ENCODE results near the gene AXIN1. TPM values are rescaled to one million over a fixed set of nuclear protein-coding genes. Genes with fewer than 3 reads are reported as not detected.

The AXIN1 gene
- total and polyA plus RNA-seq, 2 donors (not counting 3 experiments of a cell fraction or from before 2014, with no cell fraction given), result 8.3 to 21.9 TPM

DNA sequence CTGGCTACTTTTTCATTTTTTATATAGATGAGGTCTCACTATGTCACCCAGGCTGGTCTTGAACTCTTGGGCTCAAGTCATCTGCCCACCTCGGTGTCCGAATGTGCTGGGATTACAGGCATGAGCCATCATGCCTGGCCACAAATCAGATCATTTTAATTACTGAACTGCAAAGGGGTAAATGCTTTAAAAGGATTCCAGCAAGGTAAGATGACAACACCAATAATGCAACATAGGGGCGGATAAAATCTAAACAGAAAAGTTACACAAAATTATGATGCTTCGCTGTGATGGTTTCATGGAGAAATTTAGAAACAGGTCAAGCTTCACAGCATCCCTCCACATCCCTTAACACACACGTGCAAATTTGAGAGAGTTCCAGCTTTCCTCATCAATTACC is 32.3 kb downstream of the AXIN1 start:
- Histone ChIP-seq H3K9ac (replicated peaks; ENCODE audit: extremely low read depth, insufficient read depth, low read length) (no peak overlapping the region), H3K4me1 (ENCODE audit: control insufficient read depth, extremely low read depth, insufficient read depth, low read length) (peaks cover 3% of the 10 kb centered on the region), H4K20me1 (replicated peaks; ENCODE audit: control insufficient read depth, extremely low read depth, insufficient read depth, low read length) (no peaks in the 10 kb centered on the region), H3K27me3 (ENCODE audit: control insufficient read depth in 2 of 2, insufficient read depth in 2 of 2, low read length in 2 of 2) (no peaks in the 10 kb centered on the region), H3K9me1 (replicated peaks; ENCODE audit: control insufficient read depth, extremely low read depth, insufficient read depth, low read length) (no peaks in the 10 kb centered on the region), H3K79me2 (ENCODE audit: control insufficient read depth, insufficient read depth, low read length) (peaks cover 70% of the 10 kb centered on the region), H3K36me3 (ENCODE audit: control insufficient read depth in 2 of 2, extremely low read depth in 1 of 2, insufficient read depth in 2 of 2, low read length in 2 of 2) (peaks cover 0 to 2% of the 10 kb centered on the region in 2 experiments), H3K9me3 (replicated peaks; ENCODE audit: control insufficient read depth, insufficient read depth, low read length) (no peaks in the 10 kb centered on the region), H3K4me3 (replicated peaks in 1 of 3; ENCODE audit: insufficient read depth in 1 of 3, low read depth in 1 of 3, low read length in 3 of 3) (no peak overlapping the region), H3K4me2 (ENCODE audit: insufficient read depth, low read length) (no peak overlapping the region), H3K27ac (ENCODE audit: insufficient read depth, low read depth, low read length) (no peak overlapping the region), H2AFZ (ENCODE audit: low read depth, low read length) (no peak overlapping the region)
- dilution Hi-C loops (cut with MboI; ENCODE audit: extremely low pct_ligation_motif_present, low sequenced_read_pairs), result no loop called here
- no peak for FAIRE-seq
- POLR2A ChIA-PET, result no interaction called here
- TF ChIP-seq POLR2AphosphoS5 (IDR thresholded peaks at IDR 0.05; ENCODE audit: insufficient read depth, low read depth, low read length) (no peak), POLR2A (IDR thresholded peaks at IDR 0.05; ENCODE audit: low read depth, low read length) (no peak), FOS (IDR thresholded peaks at IDR 0.05; ENCODE audit: borderline replicate concordance, insufficient read depth, low read length) (no peak), MYC (IDR thresholded peaks at IDR 0.05; ENCODE audit: low read depth, low read length) (no peak), GATA2 (IDR thresholded peaks at IDR 0.05; ENCODE audit: insufficient read depth, insufficient read length, low read depth, low read length) (no peak), EZH2 (IDR thresholded peaks at IDR 0.05; ENCODE audit: borderline replicate concordance, low read depth, low read length, severe bottlenecking) (no peak), JUN (IDR thresholded peaks at IDR 0.05; ENCODE audit: borderline replicate concordance, insufficient read depth, insufficient read length, low read depth) (no peak), MAX (IDR thresholded peaks at IDR 0.05; ENCODE audit: insufficient read depth, insufficient read length) (no peak)
- TF ChIP-seq, protein P1, sequence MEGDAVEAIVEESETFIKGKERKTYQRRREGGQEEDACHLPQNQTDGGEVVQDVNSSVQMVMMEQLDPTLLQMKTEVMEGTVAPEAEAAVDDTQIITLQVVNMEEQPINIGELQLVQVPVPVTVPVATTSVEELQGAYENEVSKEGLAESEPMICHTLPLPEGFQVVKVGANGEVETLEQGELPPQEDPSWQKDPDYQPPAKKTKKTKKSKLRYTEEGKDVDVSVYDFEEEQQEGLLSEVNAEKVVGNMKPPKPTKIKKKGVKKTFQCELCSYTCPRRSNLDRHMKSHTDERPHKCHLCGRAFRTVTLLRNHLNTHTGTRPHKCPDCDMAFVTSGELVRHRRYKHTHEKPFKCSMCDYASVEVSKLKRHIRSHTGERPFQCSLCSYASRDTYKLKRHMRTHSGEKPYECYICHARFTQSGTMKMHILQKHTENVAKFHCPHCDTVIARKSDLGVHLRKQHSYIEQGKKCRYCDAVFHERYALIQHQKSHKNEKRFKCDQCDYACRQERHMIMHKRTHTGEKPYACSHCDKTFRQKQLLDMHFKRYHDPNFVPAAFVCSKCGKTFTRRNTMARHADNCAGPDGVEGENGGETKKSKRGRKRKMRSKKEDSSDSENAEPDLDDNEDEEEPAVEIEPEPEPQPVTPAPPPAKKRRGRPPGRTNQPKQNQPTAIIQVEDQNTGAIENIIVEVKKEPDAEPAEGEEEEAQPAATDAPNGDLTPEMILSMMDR (IDR thresholded peaks at IDR 0.05; ENCODE audit: extremely low read depth in 1 of 2, insufficient read depth in 1 of 2, low read depth in 1 of 2, low read length in 2 of 2), result no peak
- DNase-seq (ENCODE audit: low read depth, low spot score), result no peak
- CTCF ChIA-PET, result no interaction called here
- intact Hi-C loops (cut with micrococcal nuclease), result no loop called here
- no TSS peak for BruUV-seq (replicated peaks)

Data from endothelial cell of umbilical vein (primary cell).